CD4-positive, alpha-beta T cell treated with Interleukin-4 for 4 hours (primary cell): Measurements from ENCODE around the gene ZNF792.
"Not testable (repeated sequence)": the region's sequence is repeated elsewhere in the genome, so short reads cannot be mapped to it uniquely, and the experiment has no call there.

ENCODE experiments used
- DNase-seq: peaks from one replicate; pipeline ENCODE4 v3.0.0-alpha.2; 2020

ZNF792 gene

DNA sequence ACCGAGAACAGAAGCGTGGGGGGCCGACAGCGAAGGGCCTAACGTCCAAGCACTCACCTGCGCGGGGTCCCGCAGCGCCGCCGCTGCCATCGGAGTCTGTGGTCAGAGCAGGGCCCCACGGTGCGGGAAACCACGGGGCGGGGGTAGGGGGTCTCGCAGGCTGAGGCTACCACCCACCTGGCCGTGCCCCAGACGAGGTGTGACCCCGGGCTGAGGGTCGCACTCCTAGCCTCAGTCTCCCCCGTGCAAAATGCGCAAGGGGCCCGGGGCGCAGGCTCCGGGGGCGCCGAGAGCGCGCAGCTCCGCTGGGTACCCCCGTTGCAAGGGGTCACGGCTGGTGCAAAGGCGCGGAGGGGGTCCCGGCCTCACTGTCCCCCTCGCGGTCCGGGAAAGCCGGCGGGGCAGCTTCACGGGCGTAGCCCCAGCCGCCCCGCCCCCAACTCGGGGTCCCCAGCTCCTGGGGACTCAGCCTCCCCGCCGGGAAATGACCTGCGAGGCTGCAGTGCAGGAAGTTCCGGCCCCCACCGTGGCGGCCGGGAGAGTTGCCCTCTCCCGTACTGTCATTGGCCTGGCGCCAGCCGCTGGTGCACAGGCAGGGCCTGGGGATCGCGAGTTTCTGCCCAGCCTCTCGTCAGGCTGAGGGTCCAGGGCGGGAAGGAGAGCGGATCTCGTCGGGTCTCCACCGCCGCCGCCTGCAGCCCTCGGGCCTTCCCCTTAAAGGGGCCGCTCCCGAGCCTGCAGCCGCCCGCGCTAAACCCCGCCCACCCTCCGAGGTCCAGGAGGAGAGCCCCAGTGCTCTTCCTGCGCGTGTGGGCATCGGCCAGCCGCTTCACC is at the start of gene ZNF792:
Gene ZNF792 (minus strand): TSS at position 657 of the 834 bp plus-strand sequence. CDS start 567 bp downstream, at position 90.
- DNase-seq: peak; percentile 24

DNA sequence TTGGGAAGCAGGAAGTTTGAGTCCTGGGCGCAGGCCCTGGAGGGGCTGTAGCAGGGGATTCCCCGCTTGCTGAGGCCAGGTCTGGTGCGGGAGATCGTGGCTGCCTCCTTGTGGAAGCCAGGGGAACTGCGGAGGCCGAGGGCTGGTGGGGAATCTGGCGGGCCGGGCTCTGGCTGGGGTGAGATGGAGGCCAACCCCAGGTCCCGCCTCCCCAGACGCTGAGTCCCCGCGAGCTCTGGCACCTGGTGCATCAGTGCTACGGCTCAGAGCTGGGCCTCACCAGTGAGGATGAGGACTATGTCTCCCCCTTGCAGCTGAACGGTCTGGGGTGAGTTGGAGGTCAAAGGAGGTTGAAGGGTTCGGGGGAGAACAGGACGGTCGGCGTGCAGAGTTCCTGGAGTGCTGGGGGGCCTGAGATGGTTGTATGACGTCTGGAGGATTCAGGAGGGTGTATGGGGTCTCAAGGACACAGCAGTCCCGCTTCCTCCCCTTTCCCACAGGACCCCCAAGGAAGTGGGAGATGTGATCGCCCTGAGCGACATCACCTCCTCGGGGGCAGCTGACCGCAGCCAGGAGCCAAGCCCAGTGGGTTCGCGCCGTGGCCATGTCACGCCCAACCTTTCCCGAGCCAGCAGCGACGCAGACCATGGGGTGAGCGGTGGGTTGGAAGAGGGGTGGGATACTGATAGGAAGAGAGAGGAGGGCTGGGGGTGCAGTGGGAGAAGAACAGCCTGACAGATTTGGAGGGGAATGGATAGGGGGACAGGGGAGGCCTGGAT is 49.2 kb upstream of the ZNF792 start:
- DNase-seq: peak; percentile 75

DNA sequence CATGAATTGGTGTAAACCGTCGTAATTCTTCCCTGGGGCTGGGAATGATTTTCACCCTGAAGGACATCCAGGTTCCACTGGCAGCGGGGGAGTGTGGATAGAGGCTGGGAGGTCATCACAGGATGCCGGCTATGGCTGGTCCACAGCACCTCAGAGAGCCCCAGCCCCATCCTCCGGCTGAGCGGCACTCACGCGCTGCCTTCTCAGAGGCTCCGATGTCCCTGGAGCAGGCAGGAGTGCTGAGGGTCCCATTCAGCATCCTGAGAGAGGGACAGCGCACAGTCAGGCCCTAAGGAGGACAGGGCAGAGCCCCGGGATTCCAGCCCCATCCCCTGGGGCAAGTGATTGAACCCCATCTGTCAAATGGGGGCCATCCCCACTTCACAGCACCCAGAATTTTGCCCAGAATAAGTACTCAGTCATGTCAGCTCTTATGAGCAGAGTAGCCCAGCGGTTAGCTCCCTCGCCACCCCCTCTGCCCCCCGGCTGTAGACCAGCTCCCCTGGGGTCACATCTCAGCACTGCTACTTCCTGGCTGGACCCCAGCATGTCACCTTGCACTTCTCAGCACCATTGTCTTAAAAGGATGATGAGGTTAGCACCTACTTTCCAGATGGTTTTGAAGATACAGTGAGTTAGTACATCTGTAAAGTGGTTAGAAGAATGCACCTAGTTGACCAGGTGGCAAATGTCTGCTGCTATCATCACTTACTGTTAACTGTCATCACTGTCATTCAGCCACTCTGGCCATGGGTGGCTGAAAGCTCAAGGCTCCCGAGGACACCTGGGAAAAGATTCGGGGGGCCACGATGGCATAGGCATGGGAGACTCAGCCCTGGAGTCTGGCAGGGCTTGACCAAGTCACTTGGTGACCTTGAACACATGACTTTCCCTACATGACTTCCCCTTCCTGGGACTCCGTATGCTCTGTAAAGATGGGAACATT is 48.0 kb upstream of the ZNF792 start:
- peak; percentile 20 for DNase-seq

DNA sequence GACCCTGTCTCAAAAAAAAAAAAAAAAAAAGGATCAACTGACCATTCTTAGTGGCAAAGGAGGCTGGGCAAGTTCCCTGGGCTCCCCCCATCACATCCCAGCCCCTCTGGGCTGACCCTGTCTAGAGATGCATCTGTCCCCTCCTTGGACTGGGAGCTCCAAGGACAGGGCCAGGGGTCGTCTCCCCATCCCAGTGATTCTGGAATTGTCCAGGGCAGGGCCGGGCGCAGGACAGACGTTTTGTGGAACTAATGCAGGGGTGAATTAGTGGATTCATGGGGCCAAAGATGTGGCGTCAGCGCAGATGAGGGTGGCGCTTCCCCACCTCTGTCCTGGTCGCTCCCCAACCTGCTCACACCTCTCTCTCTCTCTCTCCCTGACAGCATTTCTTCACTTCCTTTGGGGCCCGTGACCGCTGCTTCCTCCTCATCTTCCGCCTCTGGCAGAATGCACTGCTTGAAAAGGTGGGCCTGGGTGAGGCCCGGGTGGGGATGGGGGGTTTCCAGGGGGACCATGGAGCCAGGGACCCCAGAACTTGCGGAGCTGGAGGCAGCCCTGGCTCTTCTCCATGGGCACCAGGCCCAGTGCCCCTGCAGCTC is 47.2 kb upstream of the ZNF792 start:
- peak; percentile 37 for DNase-seq

DNA sequence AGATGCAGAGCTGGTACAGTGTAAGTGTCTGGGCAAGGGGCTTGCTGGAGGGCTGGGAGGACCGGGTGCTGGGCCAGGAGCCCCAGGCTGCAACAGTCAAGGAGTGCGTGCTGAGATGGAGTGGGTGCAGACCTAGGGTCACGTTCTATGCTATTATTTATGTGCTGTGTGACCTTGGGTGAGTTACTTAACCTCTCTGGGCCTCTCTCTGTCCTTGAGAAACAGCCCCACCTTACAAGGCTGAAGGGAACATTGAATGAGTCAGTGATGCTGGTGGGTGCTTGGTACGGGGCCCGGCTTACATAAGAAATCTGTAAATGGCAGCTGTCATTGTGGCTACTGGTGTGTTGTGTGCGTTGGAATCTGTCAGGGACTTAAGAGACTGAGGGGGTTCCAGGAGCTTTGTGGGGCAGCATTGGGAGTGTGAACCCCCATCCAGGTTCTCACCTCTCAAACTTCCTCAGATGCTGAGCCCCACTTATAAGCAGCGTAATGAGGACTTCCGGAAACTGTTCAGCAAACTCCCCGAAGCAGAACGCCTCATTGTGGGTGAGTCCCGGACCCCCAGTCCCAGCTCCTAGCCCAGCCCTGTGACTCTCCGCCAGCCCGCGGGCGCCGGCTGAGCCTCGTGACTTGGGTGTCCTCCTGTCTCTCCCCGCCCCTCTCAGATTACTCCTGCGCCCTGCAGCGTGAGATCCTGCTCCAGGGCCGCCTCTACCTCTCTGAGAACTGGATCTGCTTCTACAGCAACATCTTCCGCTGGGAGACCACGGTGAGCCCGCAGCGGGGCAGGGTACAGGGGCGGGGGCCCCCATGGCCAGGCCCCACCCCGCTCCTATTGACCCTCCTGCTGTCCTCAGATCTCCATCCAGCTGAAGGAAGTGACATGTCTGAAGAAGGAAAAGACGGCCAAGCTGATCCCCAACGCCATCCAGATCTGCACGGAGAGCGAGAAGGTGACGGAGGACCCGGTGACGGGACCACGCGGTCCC is 45.7 kb upstream of the ZNF792 start:
- DNase-seq: no peak

DNA sequence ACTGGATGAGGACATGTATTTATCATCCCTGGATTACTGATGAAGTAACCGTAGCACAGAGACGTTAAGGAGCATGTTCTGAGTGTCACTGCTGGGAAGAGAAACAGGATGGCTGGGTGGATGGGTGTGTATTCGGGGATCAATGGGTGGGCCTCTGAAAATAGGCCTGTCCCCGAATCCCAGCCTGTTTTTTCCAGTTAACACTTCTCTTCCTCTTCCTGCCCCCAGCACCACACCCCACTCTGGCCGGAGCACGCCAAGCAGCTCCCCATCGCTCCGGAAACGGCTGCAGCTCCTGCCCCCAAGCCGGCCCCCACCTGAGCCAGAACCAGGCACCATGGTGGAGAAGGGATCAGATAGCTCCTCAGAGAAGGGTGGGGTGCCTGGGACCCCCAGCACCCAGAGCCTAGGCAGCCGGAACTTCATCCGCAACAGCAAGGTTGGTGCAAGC is 44.9 kb upstream of the ZNF792 start:
- no peak for DNase-seq

DNA sequence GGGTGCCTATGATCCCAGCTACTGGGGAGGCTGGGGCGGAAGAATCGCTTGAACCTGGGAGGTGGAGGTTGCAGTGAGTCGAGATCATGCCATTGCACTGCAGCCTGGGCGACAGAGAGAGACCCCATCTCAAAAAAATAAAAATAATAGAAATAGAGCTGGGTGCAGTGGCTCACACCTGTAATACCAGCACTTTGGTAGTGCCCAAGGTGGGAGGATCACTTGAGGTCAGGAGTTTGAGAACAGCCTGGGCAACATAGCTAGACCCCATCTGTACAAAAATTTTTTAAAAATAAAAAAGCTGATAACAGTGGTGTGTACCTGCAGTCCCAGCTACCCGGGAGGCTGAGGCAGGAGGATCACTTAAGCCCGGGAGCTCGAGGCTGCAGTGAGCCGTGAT is 43.4 kb upstream of the ZNF792 start:
- not testable (repeated sequence) for DNase-seq

DNA sequence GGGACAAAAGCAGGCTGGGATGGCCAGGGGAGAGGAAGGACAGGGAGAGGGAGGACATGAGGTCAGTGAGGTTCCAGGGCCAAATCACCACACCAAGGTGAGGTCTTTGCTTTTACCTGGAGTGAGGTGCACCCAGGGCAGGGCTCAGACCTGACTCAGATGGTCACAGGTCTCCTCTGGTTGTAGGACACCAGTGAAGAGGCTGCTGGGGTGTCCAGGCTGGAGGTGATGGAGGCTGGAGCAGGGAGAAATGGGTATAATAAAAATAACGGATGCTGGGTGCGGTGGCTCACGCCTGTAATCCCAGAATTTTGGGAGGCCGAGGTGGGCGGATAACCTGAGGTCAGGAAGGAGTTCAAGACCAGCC is 43.0 kb upstream of the ZNF792 start:
- no peak for DNase-seq

DNA sequence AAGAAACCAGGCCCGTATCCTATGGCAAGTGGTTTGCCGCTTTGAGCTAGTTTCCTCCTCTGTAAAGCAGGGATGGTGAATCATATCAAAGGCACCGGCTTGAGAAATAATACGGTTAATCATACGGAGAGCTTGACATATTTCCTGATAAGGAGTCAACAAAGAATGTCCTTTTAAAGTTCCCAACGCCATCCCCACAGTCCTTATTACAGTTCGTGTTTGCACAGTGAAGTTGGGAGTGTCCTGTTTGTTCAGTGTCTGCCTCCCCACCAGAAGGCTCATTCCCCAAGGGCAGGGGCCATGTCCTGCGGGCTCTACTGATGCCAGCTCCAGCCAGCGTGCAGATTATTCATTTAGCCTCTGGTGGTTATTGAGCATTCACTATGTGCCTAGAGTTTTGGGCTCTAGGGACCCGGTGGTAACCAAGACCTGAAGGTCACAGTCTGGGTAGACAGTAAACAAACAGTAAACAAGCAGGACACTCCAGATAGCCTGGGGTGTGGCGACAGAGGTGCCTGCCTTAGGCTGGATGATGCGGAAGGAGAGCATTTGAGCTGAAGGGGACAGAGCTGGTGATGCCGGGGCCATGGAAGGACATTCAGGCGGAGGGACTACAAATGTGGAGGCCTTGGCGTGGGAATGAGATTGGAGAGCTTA is 42.4 kb upstream of the ZNF792 start:
- DNase-seq: no peak

DNA sequence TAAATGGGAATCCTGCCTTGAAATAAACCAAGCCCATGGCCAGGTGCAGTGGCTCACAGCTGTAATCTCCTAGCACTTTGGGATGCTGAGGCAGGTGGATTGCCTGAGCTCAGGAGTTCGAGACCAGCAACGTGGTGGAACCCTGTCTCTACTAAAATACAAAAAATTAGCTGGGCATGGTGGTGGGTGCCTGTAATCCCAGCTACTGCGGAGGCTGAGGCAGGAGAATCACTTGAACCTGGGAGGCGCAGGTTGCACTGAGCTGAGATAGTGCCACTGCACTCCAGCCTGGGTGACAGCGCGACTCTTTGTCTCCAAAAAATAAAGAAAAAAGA is 41.9 kb upstream of the ZNF792 start:
- DNase-seq: not testable (repeated sequence)

DNA sequence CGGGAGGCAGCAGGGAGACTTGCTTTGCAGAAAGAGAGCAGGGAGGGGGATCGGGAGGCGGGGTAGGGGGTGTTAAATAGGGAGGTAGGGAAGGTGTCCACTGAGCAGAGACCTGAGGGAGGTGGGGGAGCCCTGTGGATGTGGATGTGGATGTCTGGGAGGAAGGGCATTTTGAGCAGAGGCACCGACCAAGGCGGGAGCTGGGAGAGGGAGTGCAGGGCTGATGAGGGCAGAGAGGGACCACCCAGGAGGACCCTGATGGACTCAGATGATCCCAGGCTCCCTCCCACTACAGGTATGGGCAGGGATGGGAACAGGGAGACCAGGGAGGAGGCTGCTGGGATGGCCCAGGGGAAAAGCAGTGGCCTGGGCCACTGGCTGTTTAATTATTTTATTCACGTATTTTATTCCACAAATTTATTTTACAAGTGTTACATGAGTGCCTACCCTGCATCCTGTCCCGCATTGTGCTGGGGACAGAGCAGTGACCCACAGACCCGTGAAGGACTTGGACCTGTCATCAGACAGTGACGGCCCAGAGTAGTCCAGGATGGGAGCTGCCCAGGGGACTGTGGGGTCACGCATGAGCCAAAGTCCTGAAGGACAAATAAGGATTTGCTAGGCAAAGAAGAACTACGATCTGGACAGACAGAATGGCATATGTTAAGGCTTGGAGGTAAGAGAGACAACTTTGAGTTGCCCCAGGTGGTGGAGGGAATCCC is 41.4 kb upstream of the ZNF792 start:
- DNase-seq: no peak

DNA sequence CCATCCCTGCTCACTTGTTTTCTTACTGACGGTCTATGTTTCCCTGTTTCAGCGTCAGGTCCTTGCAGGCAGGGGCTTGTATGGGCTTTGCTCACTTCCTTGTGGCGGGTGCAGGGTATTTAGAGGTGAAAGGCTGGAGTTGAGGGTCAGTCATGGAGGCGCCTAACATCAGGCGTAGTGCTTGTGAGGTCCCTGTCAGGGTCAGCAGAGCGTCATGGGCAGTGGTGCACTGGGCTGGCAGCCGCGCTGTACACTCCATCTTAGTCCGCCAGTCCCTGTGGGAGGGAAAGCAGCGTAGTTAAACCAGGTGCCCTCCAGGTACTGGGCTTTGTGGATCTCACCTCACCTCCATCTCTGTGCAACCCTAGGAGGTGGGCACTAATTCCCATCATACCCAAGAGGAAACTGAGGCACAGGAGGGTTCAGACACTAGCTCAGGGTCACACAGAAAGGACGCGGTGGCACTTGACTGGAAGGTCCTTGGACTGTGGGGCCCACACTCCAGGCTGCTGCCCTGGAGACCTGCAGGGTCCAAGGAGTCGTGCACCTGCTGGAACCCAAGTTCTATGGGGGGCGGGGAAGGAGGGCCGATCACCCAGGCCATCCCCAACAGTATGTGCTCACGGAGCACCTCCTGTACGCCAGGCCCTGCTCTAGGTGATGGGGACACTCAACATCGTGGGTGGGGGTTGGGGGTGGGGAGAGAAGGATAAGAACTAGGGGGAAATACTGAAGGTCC is 40.7 kb upstream of the ZNF792 start:
- DNase-seq: no peak

DNA sequence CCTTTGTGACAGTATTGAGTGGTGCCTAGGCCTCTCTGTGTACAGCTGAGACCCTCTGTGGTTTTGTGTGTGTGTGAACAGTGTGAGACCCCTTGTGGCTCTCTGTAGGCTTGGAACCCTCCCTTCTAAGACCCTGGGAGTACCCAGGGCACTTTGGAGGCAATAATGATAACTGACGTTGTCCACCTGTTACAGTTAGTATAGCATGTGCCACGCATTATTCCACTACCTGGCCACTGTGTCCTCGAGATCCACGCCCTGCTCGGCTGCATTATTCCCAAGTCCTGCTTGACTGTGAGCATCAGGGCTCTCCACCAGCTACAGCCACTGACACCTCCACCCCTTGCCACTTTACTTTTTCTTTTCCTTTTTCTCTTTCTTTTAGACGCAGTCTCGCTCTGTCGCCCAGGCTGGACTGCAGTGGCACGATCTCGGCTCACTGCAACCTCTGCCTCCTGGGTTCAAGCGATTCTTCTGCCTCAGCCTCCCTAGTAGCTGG is 38.1 kb upstream of the ZNF792 start:
- DNase-seq: no peak

DNA sequence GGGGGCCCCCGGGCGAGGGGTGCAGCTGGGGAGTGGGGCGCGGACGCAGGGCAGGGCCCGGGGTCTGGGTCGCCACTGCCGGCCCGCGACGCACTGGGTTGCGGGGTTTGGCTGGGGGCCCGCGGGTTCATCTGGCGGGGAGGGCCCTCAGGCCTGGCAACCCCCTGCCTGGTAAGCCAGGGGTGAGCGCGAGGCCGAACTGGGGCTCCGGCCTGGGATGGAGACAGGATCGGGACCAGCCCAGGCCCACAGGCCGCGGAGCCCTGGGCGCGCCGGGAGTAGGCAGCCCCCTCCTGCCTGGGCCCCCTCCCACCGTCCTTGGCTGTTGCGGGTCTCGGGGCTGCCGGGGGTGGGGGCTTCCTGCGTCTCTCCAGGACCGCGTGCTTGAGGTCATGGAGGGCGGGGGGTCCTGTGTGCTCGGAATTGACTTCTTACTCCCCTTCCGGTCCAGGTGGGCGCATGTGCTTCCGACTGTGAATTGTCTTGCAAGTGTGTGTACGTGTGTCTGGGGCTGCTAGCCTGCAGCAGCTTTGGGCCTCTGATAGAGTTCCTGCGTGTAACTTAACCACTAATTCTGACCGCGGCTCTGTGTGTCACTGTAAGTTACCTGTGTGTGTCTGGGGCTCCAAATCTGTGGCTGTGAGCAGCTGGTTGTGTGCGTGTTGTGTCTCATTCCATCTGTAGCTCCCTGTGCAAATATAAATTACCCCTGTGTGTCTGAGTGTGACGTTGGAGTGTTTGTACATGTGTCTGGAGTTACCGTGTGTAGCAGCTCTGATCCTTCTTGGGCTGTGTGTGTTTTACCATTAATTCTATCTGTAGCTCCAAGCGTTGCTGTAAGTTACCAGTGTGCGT is 36.8 kb upstream of the ZNF792 start:
- peak; percentile 74 for DNase-seq

DNA sequence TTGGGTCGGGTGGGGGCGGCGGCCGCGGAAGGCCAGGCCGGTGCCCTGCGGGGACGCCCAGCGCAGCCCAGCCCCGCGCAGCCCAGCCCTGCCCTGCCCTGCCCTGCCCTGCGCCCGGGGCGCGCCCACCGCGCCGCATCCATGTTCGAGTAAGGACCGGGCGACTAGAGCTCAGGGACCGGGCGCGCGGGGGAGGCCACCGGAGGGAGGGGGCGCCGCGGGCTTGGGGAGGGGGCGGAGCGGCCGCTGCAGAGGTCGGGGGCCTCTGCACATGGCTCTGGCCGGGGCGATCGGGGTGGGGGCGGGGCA is 36.3 kb upstream of the ZNF792 start:
- DNase-seq: no peak

DNA sequence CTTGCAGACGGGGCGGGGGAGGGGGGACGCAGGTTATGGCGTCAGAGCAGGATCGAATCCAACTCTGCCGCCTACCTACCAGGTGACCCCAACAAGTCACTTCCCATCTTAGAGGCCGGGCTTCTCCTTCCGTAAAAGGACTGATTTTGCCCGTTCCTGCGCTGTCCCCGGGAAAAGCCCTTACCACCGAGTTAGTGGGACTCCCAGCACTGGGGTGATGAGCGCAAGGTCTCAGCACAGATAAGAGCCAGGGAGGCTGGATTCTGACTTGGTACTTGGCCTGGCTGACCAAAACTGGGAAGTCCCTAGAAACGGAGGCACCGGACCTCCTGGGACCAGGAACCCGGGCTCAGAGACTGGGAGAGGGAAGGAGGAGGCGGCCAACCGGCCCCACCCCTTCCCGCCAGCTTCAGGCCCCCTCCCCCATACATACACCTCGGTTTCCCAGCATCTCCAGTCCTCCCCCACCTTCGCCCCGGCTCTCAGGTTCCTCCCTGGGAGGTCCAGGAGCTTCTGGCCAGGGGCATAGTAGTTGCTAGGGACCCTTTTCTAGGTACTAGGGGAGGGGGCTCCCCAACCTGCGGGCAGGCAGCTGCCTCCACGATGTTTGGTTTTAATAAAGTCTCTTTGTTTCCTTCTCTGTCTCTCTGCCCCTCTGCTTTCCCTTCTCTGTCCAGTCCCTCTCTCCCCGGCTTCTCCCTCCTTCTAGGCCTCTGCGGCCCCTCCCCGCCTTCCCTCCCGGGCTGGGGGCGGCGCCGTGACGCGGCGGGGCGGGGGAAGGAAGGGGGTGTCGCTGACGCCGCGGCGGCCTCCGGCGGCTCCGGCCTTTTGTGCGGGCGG is 35.7 kb upstream of the ZNF792 start, which contains the start of gene GRAMD1A:
Gene GRAMD1A (plus strand): TSS at position 826 of the 840 bp plus-strand sequence. CDS start 156 bp downstream, outside the sequence.
- peak; percentile 59 for DNase-seq
